Effector CD4-positive, alpha-beta T cell (primary cell): Measurements from ENCODE around the gene NFX1.

Experiments used
- DNase-seq: peaks from one replicate; pipeline ENCODE4 v3.0.0-alpha.2; 2020
- total RNA-seq: gene quantifications from one replicate; lab custom pipeline; 2026; lab: John Stamatoyannopoulos, UW

The NFX1 gene
- total RNA-seq: 88.2 reads per million, percentile 80 among the genes with 10 or more reads in this experiment

- peak; percentile 99 for DNase-seq
Measured at GRCh38 chr9:33290247-33291030, at the start of gene NFX1. Gene NFX1, plus strand, starts transcription at chr9:33290516. Its CDS starts 57 bp downstream, at chr9:33290573.

- DNase-seq: no peak
Measured at GRCh38 chr9:33241298-33241697, 49.0 kb upstream of the NFX1 start.

- no peak for DNase-seq
Measured at GRCh38 chr9:33242609-33243134, 47.6 kb upstream of the NFX1 start.

GRCh38 chr9:33244137-33244784 is 46.1 kb upstream of the NFX1 start:
- DNase-seq: no peak

- DNase-seq: no peak
Measured at GRCh38 chr9:33245341-33245740, 45.0 kb upstream of the NFX1 start.

GRCh38 chr9:33246269-33246860 is 44.0 kb upstream of the NFX1 start:
- DNase-seq: no peak

- DNase-seq: no peak
Measured at GRCh38 chr9:33248606-33249005, 41.7 kb upstream of the NFX1 start.

- no peak for DNase-seq
Measured at GRCh38 chr9:33249087-33249658, 41.1 kb upstream of the NFX1 start.

GRCh38 chr9:33249983-33250382 is 40.3 kb upstream of the NFX1 start:
- DNase-seq: no peak

- DNase-seq: no peak
Measured at GRCh38 chr9:33250458-33250995, 39.8 kb upstream of the NFX1 start.

- no peak for DNase-seq
Measured at GRCh38 chr9:33254211-33254610, 36.1 kb upstream of the NFX1 start.

GRCh38 chr9:33255014-33255413 is 35.3 kb upstream of the NFX1 start:
- DNase-seq: no peak

- no peak for DNase-seq
Measured at GRCh38 chr9:33255471-33255870, 34.8 kb upstream of the NFX1 start.

- DNase-seq: no peak
Measured at GRCh38 chr9:33256236-33256635, 34.1 kb upstream of the NFX1 start.

- DNase-seq: no peak
Measured at GRCh38 chr9:33257276-33257675, 33.0 kb upstream of the NFX1 start.

- DNase-seq: no peak
Measured at GRCh38 chr9:33260372-33260771, 29.9 kb upstream of the NFX1 start.

GRCh38 chr9:33263131-33264002 is 26.9 kb upstream of the NFX1 start:
- DNase-seq: no peak

GRCh38 chr9:33264003-33264472 is 26.3 kb upstream of the NFX1 start:
- DNase-seq: peak; percentile 28

GRCh38 chr9:33264473-33265177 is 25.7 kb upstream of the NFX1 start, which contains the start of the genes BAG1 and CHMP5:
Gene BAG1, minus strand, starts transcription at chr9:33264708.
Gene CHMP5, plus strand, starts transcription at chr9:33265049. Its CDS starts 30 bp downstream, at chr9:33265079.
- peak; percentile 98 for DNase-seq

GRCh38 chr9:33265211-33265865 is 25.0 kb upstream of the NFX1 start:
- no peak for DNase-seq
